Hepatocyte (in vitro differentiated cells): Measurements from ENCODE around the gene EWSR1. TPM values are rescaled to one million over a fixed set of nuclear protein-coding genes. Genes with fewer than 3 reads are reported as not detected.

Experiments
- DNase-seq: peaks from one replicate; pipeline ENCODE4 v3.0.0-alpha.2; 2016; ENCODE audit warnings: low spot score
- H2AFZ ChIP-seq: fragments of 200-600 bp; sonication (generic); 2 replicates; pipeline ENCODE4 v1.6.0; 2016; ENCODE audit warnings: antibody characterized with exemption, mild to moderate bottlenecking
- H3K27ac ChIP-seq: fragments of 200-600 bp; sonication (generic); 2 replicates; pipeline ENCODE4 v1.5.1; 2016; ENCODE audit warnings: mild to moderate bottlenecking
- H3K27me3 ChIP-seq: fragments of 200-600 bp; sonication (generic); 2 replicates; pipeline ENCODE4 v1.6.1; 2016
- H3K36me3 ChIP-seq: fragments of 200-600 bp; sonication (generic); replicated peaks from 2 replicates; pipeline ENCODE4 v1.5.1; 2016; ENCODE audit warnings: low read depth; ENCODE audit not compliant: insufficient read depth
- H3K4me1 ChIP-seq: fragments of 200-600 bp; sonication (generic); 2 replicates; pipeline ENCODE4 v1.5.1; 2016; ENCODE audit warnings: mild to moderate bottlenecking, moderate library complexity; ENCODE audit not compliant: insufficient read depth
- H3K4me2 ChIP-seq: fragments of 200-600 bp; sonication (generic); 2 replicates; pipeline ENCODE4 v1.6.0; 2016
- H3K4me3 ChIP-seq: fragments of 200-600 bp; sonication (generic); 2 replicates; pipeline ENCODE4 v1.5.1; 2016; ENCODE audit warnings: mild to moderate bottlenecking
- H3K79me2 ChIP-seq: fragments of 200-600 bp; sonication (generic); 2 replicates; pipeline ENCODE4 v1.6.0; 2017; ENCODE audit warnings: mild to moderate bottlenecking
- H3K9me2 ChIP-seq: fragments of 200-600 bp; sonication (generic); replicated peaks from 2 replicates; pipeline ENCODE4 v1.6.0; 2017; ENCODE audit warnings: mild to moderate bottlenecking; ENCODE audit not compliant: insufficient read depth
- H3K9me3 ChIP-seq: fragments of 200-600 bp; sonication (generic); 2 replicates; pipeline ENCODE4 v1.5.1; 2016; ENCODE audit warnings: low read depth, mild to moderate bottlenecking
- H4K20me1 ChIP-seq: fragments of 200-600 bp; sonication (generic); 2 replicates; pipeline ENCODE4 v1.6.0; 2016; ENCODE audit warnings: mild to moderate bottlenecking; ENCODE audit not compliant: insufficient read depth, poor library complexity, severe bottlenecking
- CTCF ChIP-seq: fragments of 200-600 bp; sonication (generic); IDR thresholded peaks from 2 replicates; pipeline ENCODE4 v1.5.1; 2016; ENCODE audit warnings: antibody characterized with exemption, mild to moderate bottlenecking; ENCODE audit not compliant: poor library complexity
- EZH2 ChIP-seq: fragments of 200-600 bp; sonication (generic); IDR thresholded peaks from 2 replicates; pipeline ENCODE4 v1.6.1; 2016; ENCODE audit warnings: antibody characterized with exemption, mild to moderate bottlenecking, borderline replicate concordance
- EZH2phosphoT487 ChIP-seq: fragments of 200-600 bp; sonication (generic); IDR thresholded peaks from one replicate; pipeline ENCODE4 v1.6.1; 2018; ENCODE audit warnings: antibody characterized with exemption, mild to moderate bottlenecking, low read depth, moderate library complexity; ENCODE audit not compliant: unreplicated experiment, severe bottlenecking
- WGBS: methylation state at CpG from one replicate; pipeline ENCODE4 v1.1.6; 2016; ENCODE audit warnings: low lambda C conversion rate; ENCODE audit errors: missing lambda C conversion rate; 5-methylcytosine and 5-hydroxymethylcytosine counted together
- polyA plus RNA-seq: library from polyadenylated mRNA; unstranded; fragments of >200 nt; fragmentation: Nextera tagmentation; extraction: Ambion mirVana; gene quantifications from 2 replicates; pipeline ENCODE4 v1.2.1, GENCODE V29; 2016
- total RNA-seq: library from RNA; depleted of rRNA; stranded (reverse); fragments of >200 nt; gene quantifications from 2 replicates; pipeline ENCODE4 v1.2.3, GENCODE V29; 2014

Gene EWSR1
- total and polyA plus RNA-seq, 2 experiments from 2014 or later = 161 to 269 TPM

- Histone ChIP-seq H3K9me2 (no peaks in the 10 kb centered on the region), H2AFZ (no peak overlapping the region), H4K20me1 (peaks cover 81% of the 10 kb centered on the region), H3K27ac (no peak overlapping the region), H3K4me1 (no peaks in the 10 kb centered on the region), H3K9me3 (no peaks in the 10 kb centered on the region), H3K4me2 (no peak overlapping the region), H3K4me3 (no peak overlapping the region), H3K79me2 (peaks cover 64% of the 10 kb centered on the region), H3K27me3 (no peaks in the 10 kb centered on the region), H3K36me3 (peaks cover 31% of the 10 kb centered on the region)
- no peak for DNase-seq
- TF ChIP-seq EZH2 (no peak), CTCF (no peak), EZH2phosphoT487 (no peak)
These were observed 24.3 kb downstream of the EWSR1 start for GRCh38 chr22:29292379-29292778.

DNA sequence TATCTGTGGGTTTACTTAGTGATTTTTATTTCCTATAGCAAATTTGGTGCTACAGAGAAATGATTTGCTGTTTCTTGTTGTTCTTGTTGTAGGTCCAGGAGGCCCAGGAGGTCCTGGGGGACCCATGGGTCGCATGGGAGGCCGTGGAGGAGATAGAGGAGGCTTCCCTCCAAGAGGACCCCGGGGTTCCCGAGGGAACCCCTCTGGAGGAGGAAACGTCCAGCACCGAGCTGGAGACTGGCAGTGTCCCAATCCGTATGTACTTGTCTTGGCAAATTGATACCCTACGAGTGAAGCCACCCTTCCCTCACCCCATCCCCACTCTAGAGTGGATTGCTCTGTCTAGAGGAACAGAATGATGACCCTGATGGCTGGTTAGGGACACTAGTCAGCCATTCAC lies 30.6 kb downstream of the EWSR1 start:
- Histone ChIP-seq H3K9me3 (no peaks in the 10 kb centered on the region), H3K4me3 (no peak overlapping the region), H3K27ac (no peak overlapping the region), H3K36me3 (peaks cover 24% of the 10 kb centered on the region), H3K4me1 (no peaks in the 10 kb centered on the region), H3K9me2 (no peaks in the 10 kb centered on the region), H4K20me1 (peaks cover 31% of the 10 kb centered on the region), H3K79me2 (peaks cover 13% of the 10 kb centered on the region), H2AFZ (no peak overlapping the region), H3K27me3 (no peaks in the 10 kb centered on the region), H3K4me2 (no peak overlapping the region)
- TF ChIP-seq EZH2 (no peak), CTCF (no peak), EZH2phosphoT487 (no peak)
- WGBS = 94% methylated on average over 8 of the region's 8 CpGs
- no peak for DNase-seq

DNA sequence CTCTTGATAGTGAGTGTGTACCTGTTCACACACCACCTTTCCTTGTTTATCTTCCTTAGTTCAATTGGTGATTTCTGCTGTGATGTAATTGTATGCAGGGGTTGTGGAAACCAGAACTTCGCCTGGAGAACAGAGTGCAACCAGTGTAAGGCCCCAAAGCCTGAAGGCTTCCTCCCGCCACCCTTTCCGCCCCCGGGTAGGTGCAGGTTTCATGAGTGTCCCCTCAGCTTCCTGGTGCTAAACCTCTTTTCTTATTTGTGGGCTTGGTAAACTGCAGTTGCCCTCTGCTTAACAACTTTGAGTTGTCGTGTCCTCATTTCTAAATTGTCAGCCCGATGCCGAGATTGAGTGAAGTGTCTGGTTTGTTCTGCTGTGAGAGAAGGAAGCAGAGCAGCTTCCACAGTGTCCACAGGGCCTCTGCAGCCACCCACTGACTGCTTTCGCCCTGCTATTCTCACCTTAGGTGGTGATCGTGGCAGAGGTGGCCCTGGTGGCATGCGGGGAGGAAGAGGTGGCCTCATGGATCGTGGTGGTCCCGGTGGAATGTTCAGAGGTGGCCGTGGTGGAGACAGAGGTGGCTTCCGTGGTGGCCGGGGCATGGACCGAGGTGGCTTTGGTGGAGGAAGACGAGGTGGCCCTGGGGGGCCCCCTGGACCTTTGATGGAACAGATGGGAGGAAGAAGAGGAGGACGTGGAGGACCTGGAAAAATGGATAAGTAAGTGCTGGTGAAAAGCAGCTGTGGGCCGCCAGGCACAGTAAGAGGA lies 31.2 kb downstream of the EWSR1 start:
- Histone ChIP-seq H3K27me3 (no peaks in the 10 kb centered on the region), H3K9me2 (no peaks in the 10 kb centered on the region), H3K9me3 (no peaks in the 10 kb centered on the region), H3K79me2 (peaks cover 9% of the 10 kb centered on the region), H4K20me1 (peaks cover 24% of the 10 kb centered on the region), H3K36me3 (peaks cover 19% of the 10 kb centered on the region), H3K27ac (no peak overlapping the region), H3K4me2 (no peak overlapping the region), H2AFZ (no peak overlapping the region), H3K4me1 (no peaks in the 10 kb centered on the region), H3K4me3 (no peak overlapping the region)
- TF ChIP-seq EZH2 = no peak
- no peak for TF ChIP-seq EZH2phosphoT487
- no peak for TF ChIP-seq CTCF
- 97% methylated on average over 19 of the region's 19 CpGs for WGBS
- no peak for DNase-seq

- no peaks in the 10 kb centered on the region for H3K9me2 ChIP-seq
- H3K9me3 ChIP-seq = no peaks in the 10 kb centered on the region
- no peaks in the 10 kb centered on the region for H3K27me3 ChIP-seq
- TF ChIP-seq CTCF (no peak), EZH2 (no peak), EZH2phosphoT487 (no peak)
- H4K20me1 ChIP-seq = peaks cover 21% of the 10 kb centered on the region
- DNase-seq = no peak
- no peak overlapping the region for H3K27ac ChIP-seq
- no peak overlapping the region for H3K4me3 ChIP-seq
- WGBS = 79% methylated on average over 4 of the region's 4 CpGs
- H3K4me2 ChIP-seq = no peak overlapping the region
- peaks cover 16% of the 10 kb centered on the region for H3K36me3 ChIP-seq
- H3K79me2 ChIP-seq = peaks cover 3% of the 10 kb centered on the region
- no peak overlapping the region for H2AFZ ChIP-seq
- H3K4me1 ChIP-seq = no peaks in the 10 kb centered on the region
These were observed 32.4 kb downstream of the EWSR1 start for GRCh38 chr22:29300467-29300806.
